Fibroblast of skin of abdomen (primary cell): ENCODE results near the gene AHCY. TPM values are rescaled to one million over a fixed set of nuclear protein-coding genes. Genes with fewer than 3 reads are reported as not detected.
A peak's percentile ranks its signal among the peaks of the same experiment; 100 is the strongest.
"Not testable (repeated sequence)": the region's sequence is repeated elsewhere in the genome, so short reads cannot be mapped to it uniquely, and the experiment has no call there.

Source experiments
- DNase-seq: peaks from one replicate; pipeline ENCODE4 v3.0.0-alpha.2; 2013
- polyA plus RNA-seq, 2 experiments: library from polyadenylated mRNA; unstranded; fragments of 120-200 nt; gene quantifications; one replicate each; pipeline ENCODE4 v1.2.1, GENCODE V29; 2013; ENCODE audit not compliant: insufficient read length in 2 of 2

AHCY gene
- polyA plus RNA-seq (2013, experiment 1 of 2; ENCODE audit: insufficient read length), result 117 TPM
- 117 TPM for polyA plus RNA-seq (2013, experiment 2 of 2; ENCODE audit: insufficient read length)

DNA sequence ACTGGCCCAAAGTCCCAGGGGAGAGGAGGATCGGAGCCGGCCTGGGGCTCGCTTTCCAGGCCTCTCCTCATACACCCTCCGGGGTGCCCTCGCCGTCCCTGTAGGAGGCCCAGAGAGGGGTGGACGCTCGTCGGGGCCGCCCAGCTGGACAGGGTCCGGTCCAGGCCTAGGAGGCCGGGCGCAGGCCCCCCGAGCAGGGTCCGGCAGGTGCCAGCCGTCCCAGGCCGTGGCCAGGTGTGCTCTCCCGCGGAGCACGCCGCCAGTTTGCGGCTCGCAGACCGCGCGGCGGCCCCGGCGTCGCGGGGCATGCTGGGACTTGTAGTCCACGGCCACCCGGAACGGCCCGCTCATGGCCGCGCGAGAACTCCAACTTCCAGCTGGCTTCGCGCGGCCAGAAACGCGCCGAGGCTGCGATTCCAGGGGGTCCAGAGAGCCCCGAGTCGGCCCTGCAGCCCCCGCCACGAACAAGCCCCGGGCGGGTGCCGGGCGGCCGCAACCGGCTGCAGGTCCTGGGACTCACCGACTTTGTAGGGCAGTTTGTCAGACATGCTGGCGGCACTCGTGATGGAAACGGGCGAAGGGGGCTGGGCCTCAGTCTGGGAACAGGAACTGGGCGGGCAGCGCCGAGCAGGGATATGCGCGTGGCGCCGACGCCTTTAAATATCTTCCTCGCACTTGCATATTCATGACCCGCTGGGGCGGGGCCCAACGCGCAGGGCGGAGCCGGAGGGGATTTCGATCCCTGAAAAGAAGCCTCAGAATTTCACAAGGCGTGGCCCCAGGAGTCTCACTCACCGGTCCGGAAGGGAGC lies at the start of gene AHCY:
Gene AHCY, minus strand, starts transcription at position 633 of the 811 bp plus-strand sequence. Its CDS starts 85 bp downstream, at position 548.
- peak; percentile 96 for DNase-seq

DNA sequence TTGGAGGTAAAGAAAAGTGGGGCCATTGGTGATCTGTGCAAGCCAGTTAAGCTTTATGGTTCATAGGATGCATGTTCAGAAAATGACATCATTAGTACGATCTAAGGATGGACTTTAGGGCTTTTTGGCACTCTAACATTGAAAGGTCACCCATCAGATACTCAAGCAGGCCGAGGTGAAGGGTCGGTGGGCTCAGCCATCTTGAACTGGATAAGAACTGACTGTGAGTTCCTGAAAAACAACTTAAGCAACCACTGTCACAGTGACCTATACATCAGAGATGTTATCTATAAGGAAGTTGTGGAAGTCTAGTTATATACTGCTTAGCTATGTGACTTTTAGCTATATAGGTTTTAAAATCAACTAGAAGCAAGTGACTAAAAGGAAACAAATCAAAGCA lies 46.9 kb upstream of the AHCY start:
- DNase-seq, result no peak

DNA sequence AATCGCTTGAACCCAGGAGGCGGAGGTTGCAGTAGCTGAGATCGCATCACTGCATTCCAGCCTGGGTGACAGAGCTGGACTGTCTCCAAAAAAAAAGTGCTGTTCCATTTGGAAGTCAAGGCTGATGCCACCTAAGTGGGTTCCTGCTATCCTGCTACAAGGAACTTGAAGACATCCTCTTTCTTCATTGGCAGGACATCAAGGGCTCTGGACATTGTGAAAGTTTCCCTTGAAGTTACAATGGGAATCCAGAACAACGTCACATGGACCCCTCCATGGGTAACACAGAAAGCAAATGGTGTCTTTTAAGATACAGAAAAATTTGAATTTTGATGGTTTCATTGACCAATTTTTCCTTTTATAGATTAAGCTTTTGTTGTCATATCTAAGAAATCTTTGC lies 44.4 kb upstream of the AHCY start:
- no peak for DNase-seq

DNA sequence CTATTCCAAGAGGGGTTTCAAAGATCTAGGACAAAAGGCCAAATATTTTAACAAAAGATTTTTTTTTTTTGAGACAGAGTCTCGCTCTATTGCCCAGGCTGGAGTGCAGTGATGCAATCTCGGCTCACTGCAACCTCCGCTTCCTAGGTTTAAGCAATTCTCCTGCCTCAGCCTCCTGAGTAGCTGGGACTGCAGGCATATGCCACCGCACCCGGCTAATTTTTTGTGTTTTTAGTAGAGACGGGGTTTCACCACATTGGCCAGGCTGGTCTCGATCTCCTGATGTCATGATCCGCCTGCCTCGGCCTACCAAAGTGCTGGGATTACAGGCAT lies 43.3 kb upstream of the AHCY start:
- not testable (repeated sequence) for DNase-seq

DNA sequence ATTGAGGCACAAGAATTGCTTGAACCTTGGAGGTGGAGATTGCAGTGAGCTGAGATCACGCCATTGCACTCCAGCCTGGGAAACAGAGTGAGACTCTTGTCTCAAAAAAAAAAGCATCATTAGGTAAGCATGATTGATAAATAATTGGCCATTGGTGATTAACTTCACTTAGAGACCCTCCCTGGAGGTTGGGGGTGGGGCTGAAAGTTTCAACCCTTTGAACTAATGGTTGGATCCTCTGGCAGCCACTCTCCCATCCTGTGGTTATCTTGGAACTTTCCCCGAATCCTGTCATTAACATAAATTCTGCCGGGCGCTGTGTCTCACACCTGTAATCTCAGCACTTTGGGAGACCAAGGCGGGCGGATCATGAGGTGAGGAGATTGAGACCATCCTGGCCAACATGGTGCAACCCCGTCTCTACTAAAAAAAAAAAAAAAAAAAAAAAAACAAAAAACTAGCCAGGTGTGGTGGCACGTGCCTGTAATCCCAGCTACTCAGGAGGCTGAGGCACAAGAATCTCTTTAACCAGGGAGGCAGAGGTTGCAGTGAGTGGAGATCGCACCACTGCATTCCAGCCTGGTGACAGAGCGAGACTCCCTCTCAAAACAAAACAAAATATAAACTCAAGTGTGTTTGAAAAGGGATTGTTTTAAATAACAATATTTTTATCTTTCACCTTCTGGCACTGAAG lies 42.8 kb upstream of the AHCY start:
- not testable (repeated sequence) for DNase-seq

DNA sequence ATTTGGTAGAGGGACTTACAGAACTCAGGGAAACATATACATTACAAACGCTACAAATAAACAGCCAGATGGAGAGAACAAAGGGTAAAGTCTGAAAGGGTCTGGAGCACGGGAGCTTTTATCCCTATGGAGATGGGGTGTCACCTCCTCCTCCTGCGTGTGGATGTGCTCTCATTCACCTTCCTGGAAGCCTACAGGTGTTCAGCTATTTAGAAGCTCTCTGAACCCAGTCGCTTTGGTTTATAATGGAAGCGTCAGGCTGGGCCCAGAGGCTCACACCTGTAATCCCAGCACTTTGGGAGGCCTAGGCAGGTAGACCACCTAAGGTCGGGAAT lies 42.2 kb upstream of the AHCY start:
- DNase-seq, result no peak

- DNase-seq, result no peak
These were observed 41.1 kb upstream of the AHCY start for GRCh38 chr20:34344238-34344637.

GRCh38 chr20:34343458-34344211 lies 40.5 kb upstream of the AHCY start:
- DNase-seq, result no peak

DNA sequence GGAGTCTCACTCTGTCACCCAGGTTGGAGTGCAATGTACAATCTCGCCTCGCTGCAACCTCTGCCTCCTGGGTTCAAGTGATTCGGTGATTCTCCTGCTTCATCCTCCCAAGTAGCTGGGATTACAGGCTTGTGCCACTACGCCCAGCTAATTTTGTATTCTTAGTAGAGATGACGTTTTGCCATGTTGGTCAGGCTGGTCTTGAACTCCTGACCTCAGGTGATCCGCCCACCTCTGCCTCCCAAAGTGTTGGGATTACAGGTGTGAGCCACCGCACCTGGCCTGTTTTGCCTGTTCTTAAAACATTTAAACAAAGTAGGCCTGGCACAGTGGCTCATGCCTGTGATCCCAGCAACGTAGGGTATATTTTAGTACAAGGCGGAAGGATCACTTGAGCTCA lies 38.0 kb upstream of the AHCY start:
- not testable (repeated sequence) for DNase-seq

DNA sequence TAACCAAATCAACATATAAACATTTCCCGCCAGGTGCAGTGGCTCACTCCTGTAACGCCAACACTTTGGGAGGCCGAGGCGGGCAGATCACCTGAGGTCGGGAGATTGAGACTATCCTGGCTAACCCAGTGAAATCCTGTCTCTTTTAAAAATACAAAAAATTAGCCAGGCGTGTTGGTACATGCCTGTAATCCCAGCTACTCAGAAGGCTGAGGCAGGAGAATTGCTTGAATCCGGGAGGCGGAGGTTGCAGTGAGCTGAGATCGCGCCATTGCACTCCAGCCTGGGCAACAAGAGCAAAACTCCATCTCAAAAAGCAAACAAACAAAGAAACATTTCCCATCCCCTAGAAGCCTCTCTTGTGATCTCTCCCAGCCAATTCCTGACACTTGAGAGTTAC lies 37.6 kb upstream of the AHCY start:
- not testable (repeated sequence) for DNase-seq

GRCh38 chr20:34337982-34338726 lies 35.0 kb upstream of the AHCY start:
- no peak for DNase-seq

DNA sequence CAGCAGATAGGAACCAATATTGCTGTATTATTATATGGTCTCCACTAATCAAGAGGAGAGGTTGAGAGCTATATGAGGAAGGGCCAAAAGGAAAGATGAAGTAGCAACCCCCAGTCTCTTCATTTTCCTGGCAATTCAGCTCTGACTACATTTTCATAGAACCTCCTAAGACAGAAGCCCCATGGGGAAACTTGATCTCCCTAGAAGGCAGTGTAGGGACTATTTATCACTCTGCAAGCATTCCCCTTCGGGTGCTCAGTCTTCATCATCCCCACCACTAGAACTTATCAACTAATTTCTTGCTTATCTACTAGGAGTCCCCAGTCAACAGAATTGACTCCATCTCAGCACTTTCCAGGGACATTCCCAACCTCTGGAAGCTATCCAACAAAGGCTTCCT lies 34.4 kb upstream of the AHCY start:
- no peak for DNase-seq

DNA sequence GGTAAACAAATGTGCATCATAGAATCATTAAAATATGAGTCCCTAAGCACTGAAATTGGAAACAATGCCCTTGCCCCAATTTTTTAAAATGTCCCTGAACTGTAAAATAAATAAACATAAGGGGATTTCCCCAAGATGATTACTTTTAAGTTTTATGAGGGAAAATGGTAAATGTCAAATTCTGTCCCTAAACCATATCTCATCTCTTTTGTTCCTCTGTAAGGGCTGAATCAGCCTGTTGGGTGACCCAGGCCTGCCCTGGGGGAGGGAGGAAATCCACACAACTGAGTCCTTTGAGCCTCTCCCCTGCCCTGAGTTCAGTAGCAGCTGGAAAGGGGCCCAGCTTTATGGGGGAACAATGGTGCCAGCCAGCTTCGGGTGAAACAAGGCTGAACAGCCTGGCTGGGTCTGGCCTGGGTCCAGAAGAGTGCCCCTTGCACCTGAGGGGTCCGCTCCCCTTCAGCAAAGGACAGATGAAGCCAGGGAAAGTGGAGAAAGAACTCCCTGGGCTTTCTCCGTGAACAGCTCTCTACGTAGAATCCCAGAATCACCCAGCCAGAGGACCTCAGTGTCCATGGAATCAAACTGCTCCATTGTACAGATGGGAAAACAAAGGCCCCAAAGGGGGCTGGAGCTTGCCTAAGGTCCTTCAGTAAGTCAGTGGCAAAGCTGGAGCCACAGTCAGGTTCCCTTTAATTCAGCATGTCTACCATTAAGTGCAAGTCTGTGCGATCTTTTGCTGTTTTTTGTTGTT lies 31.7 kb upstream of the AHCY start:
- no peak for DNase-seq

DNA sequence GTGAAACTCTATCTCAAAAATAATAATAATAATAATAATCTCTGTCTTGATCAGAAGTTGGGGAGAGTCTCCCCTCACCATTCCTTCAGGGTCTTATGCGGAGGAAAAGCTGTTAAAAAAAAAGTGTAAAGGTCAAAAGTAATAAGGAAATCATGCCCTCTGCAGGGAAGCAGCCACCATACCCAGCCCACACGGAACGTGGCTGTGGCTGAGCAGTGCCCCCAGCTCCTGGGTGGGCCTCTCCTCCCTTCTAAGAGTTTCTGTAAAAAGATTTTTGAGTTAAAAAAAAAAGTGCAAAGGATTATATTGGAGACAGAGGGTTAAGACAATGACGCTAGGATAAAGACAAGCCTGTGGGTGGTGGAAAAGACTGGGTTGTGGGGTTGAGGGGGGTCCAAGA lies 30.6 kb upstream of the AHCY start:
- no peak for DNase-seq

- DNase-seq, result no peak
These were observed 29.2 kb upstream of the AHCY start for GRCh38 chr20:34332262-34332920.

DNA sequence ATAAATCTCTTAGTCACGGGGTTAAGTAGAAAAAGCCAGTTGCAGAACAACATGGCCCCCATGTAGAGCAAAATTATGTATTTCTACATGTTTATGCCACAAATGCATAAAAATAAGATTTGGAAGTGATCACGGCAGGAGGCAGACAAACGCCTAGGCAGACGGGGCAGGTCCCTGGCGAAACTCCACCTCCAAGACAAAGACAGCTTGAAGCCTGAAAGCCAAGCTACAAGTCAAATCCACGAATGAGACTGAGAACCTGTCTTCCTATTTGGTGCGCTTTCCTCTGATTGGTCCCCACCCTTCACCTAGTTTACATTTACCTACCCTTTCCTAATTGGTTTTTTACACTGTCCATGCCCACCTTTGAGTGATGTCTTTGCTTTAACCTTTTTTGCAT lies 28.7 kb upstream of the AHCY start:
- DNase-seq, result no peak

GRCh38 chr20:34330861-34331544 lies 27.8 kb upstream of the AHCY start:
- DNase-seq, result not testable (repeated sequence)

GRCh38 chr20:34328928-34329677 lies 25.9 kb upstream of the AHCY start:
- peak; percentile 50 for DNase-seq

DNA sequence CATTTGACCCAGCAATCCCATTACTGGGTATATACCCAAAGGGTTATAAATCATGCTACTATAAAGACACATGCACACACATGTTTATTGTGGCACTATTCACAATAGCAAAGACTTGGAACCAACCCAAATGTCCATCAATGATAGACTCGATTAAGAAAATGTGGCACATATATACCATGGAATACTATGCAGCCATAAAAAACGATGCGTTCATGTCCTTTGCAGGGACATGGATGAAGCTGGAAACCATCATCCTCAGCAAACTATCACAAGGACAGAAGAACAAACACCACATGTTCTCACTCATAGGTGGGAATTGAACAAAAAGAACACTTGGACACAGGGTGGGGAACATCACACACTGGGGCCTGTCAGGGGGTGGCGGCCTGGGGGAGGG lies 25.1 kb upstream of the AHCY start:
- DNase-seq, result not testable (repeated sequence)

- DNase-seq, result no peak
These were observed 21.4 kb upstream of the AHCY start for GRCh38 chr20:34324541-34324940.
